Panc1 (cell line): ENCODE measurements around the gene ALDH18A1. TPM values are rescaled to one million over a fixed set of nuclear protein-coding genes. Genes with fewer than 3 reads are reported as not detected.

Source experiments
- ATAC-seq: fragments of 200-7000 bp; cut with Tn5 transposase; 2 replicates; pipeline ENCODE4 v1.9.1; 2020; ENCODE audit warnings: mild to moderate bottlenecking, moderate library complexity
- BruUV-seq: library from RNA; stranded (reverse); fragments of 400-500 nt; replicated peaks from 2 replicates; lab custom pipeline; 2021; lab: Mats Ljungman, UMichigan
- CTCF ChIA-PET: fragments of 300-600 bp; sonication (Branson Sonifier 250); formaldehyde crosslinking; loops from one replicate; lab custom pipeline; 2022; ENCODE audit warnings: antibody characterized with exemption; lab: Charles Lee
- POLR2A ChIA-PET: fragments of 300-600 bp; sonication (Branson Sonifier 250); formaldehyde crosslinking; loops from one replicate; lab custom pipeline; 2022; ENCODE audit warnings: antibody characterized with exemption; lab: Charles Lee
- DNase-seq: peaks from one replicate; pipeline ENCODE4 v3.0.0-alpha.2; 2010; ENCODE audit warnings: low read depth, low spot score
- H3K27ac ChIP-seq: 2 replicates; pipeline ENCODE4 v1.5.1; 2011; ENCODE audit warnings: mild to moderate bottlenecking, low read length, inconsistent platforms
- H3K27me3 ChIP-seq: fragments of 200-500 bp; sonication (Bioruptor generic); 2 replicates; pipeline ENCODE4 v1.6.0; 2014; ENCODE audit warnings: low read length, inconsistent platforms; ENCODE audit not compliant: control insufficient read depth, insufficient read depth
- H3K36me3 ChIP-seq: fragments of 200-500 bp; sonication (Bioruptor generic); 2 replicates; pipeline ENCODE4 v1.5.1; 2014; ENCODE audit warnings: inconsistent platforms, mild to moderate bottlenecking, low read length, moderate library complexity; ENCODE audit not compliant: control insufficient read depth, insufficient read depth
- H3K4me1 ChIP-seq: 2 replicates; pipeline ENCODE4 v1.5.1; 2011; ENCODE audit warnings: inconsistent platforms, mild to moderate bottlenecking, low read length, moderate library complexity; ENCODE audit not compliant: control insufficient read depth, insufficient read depth
- H3K4me3 ChIP-seq, 2 experiments: 2 replicates each; pipeline ENCODE4 v1.5.1; 2011 to 2012; ENCODE audit warnings: low read depth in 2 of 2, low read length in 2 of 2, mild to moderate bottlenecking in 2 of 2, inconsistent platforms in 1 of 2, moderate library complexity in 1 of 2
- H3K9me3 ChIP-seq: fragments of 200-500 bp; sonication (Bioruptor generic); 2 replicates; pipeline ENCODE4 v1.5.1; 2014; ENCODE audit warnings: low read depth, mild to moderate bottlenecking, inconsistent platforms, low read length, moderate library complexity; ENCODE audit not compliant: control insufficient read depth, insufficient read depth
- POLR2AphosphoS5 ChIP-seq: IDR thresholded peaks from 2 replicates; pipeline ENCODE4 v1.6.1; 2012; ENCODE audit warnings: mild to moderate bottlenecking, low read depth, low read length, moderate library complexity
- SIN3A ChIP-seq: IDR thresholded peaks from 2 replicates; pipeline ENCODE4 v1.6.1; 2012; ENCODE audit warnings: low read depth, mild to moderate bottlenecking, low read length, moderate library complexity, borderline replicate concordance; ENCODE audit not compliant: insufficient read depth
- TCF7L2 ChIP-seq: IDR thresholded peaks from 2 replicates; pipeline ENCODE4 v1.6.1; 2011; ENCODE audit warnings: mild to moderate bottlenecking, low read depth, low read length, inconsistent platforms
- in situ Hi-C: cut with HindIII; loops from 2 replicates; pipeline ENCODE4 v1.10.0; 2016; ENCODE audit warnings: low sequenced_read_pairs, low pct_unique_long_range_greater_than_20kb
- intact Hi-C: fragments of 100-400 bp; cut with micrococcal nuclease; formaldehyde crosslinking; loops from one replicate; pipeline ENCODE4 v1.10.0; 2022; ENCODE audit not compliant: unreplicated experiment
- total RNA-seq: library from RNA; stranded (reverse); gene quantifications from one replicate; pipeline ENCODE4 v1.2.1, GENCODE V29; 2021; ENCODE audit not compliant: unreplicated experiment
- TF ChIP-seq, protein P1 (sequence below), 2 experiments: IDR thresholded peaks; 2 replicates each; pipeline ENCODE4 v1.6.1; 2011 to 2012; ENCODE audit warnings: low read depth in 2 of 2, control low read depth in 1 of 2, low read length in 1 of 2, mild to moderate bottlenecking in 1 of 2, moderate library complexity in 1 of 2; ENCODE audit not compliant: insufficient read depth in 1 of 2
- TF ChIP-seq, protein P2 (sequence below): fragments of 450-650 bp; IDR thresholded peaks from 2 replicates; pipeline ENCODE4 v1.5.1; 2017; ENCODE audit warnings: mild to moderate bottlenecking

The ALDH18A1 gene
- total RNA-seq, 1 experiment from 2014 or later = 68.0 TPM

DNA sequence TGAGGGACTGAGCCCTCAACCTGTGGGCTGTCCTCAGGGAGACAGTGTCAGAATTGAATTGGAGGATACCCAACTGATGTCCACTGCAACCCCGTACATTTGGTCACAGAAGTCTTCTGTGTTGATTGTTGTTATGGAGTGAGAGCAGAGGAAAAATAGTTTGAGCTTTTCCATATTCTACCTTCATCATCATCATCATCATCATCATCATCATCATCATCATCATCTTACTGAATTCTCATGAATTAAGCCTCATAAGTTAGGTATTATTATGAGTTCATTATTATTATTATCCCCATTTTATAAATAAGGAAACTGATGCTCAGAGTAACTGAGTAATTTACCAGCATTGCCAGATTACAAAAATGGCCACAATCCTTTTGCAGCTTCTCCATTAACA, 8.4 kb downstream of the ALDH18A1 start:
- intact Hi-C loops = no loop called here

DNA sequence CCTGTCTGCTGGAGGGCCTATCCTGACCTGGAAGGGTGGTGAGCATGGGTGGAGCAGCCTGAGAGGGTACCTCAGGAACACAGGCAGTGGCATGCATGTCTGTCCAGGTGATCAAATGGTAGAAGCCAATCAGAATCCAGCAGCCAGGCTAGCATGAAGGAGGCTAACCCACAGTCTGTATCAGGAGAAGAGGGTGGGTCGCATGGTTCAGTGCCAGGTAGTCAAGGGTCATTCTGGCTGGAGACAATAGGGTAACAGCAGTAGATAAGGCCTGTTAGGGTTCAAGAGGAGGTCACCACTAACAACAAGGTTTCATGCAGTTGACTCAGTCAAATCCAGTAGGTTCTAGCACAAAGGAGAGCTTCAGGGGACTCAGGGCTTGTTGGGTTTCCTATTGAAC, 10.4 kb downstream of the ALDH18A1 start:
- Histone ChIP-seq H3K27ac (no peak overlapping the region), H3K4me3 (no peak overlapping the region), H3K9me3 (no peaks in the 10 kb centered on the region), H3K4me1 (no peaks in the 10 kb centered on the region), H3K27me3 (no peaks in the 10 kb centered on the region), H3K36me3 (peaks cover 2% of the 10 kb centered on the region; the same call in 1 of the 2 replicates)
- no peak for ATAC-seq
- intact Hi-C loops = no loop called here
- in situ Hi-C loops = no loop called here
- CTCF ChIA-PET = no interaction called here
- no TSS peak for BruUV-seq
- no peak for DNase-seq
- no peak for TF ChIP-seq TCF7L2
- TF ChIP-seq, protein P1, sequence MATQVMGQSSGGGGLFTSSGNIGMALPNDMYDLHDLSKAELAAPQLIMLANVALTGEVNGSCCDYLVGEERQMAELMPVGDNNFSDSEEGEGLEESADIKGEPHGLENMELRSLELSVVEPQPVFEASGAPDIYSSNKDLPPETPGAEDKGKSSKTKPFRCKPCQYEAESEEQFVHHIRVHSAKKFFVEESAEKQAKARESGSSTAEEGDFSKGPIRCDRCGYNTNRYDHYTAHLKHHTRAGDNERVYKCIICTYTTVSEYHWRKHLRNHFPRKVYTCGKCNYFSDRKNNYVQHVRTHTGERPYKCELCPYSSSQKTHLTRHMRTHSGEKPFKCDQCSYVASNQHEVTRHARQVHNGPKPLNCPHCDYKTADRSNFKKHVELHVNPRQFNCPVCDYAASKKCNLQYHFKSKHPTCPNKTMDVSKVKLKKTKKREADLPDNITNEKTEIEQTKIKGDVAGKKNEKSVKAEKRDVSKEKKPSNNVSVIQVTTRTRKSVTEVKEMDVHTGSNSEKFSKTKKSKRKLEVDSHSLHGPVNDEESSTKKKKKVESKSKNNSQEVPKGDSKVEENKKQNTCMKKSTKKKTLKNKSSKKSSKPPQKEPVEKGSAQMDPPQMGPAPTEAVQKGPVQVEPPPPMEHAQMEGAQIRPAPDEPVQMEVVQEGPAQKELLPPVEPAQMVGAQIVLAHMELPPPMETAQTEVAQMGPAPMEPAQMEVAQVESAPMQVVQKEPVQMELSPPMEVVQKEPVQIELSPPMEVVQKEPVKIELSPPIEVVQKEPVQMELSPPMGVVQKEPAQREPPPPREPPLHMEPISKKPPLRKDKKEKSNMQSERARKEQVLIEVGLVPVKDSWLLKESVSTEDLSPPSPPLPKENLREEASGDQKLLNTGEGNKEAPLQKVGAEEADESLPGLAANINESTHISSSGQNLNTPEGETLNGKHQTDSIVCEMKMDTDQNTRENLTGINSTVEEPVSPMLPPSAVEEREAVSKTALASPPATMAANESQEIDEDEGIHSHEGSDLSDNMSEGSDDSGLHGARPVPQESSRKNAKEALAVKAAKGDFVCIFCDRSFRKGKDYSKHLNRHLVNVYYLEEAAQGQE (IDR thresholded peaks at IDR 0.05; ENCODE audit: insufficient read depth in 1 of 2, low read depth in 2 of 2, low read length in 1 of 2) = no peak
- TF ChIP-seq, protein P2, sequence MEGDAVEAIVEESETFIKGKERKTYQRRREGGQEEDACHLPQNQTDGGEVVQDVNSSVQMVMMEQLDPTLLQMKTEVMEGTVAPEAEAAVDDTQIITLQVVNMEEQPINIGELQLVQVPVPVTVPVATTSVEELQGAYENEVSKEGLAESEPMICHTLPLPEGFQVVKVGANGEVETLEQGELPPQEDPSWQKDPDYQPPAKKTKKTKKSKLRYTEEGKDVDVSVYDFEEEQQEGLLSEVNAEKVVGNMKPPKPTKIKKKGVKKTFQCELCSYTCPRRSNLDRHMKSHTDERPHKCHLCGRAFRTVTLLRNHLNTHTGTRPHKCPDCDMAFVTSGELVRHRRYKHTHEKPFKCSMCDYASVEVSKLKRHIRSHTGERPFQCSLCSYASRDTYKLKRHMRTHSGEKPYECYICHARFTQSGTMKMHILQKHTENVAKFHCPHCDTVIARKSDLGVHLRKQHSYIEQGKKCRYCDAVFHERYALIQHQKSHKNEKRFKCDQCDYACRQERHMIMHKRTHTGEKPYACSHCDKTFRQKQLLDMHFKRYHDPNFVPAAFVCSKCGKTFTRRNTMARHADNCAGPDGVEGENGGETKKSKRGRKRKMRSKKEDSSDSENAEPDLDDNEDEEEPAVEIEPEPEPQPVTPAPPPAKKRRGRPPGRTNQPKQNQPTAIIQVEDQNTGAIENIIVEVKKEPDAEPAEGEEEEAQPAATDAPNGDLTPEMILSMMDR = no peak
- no peak for TF ChIP-seq SIN3A
- no peak for TF ChIP-seq POLR2AphosphoS5
- POLR2A ChIA-PET = no interaction called here

More for the DNA sequence above, 8.4 kb downstream of the ALDH18A1 start:
- no peak for DNase-seq
- ATAC-seq = no peak
- H3K27me3 ChIP-seq = no peaks in the 10 kb centered on the region
- no peak overlapping the region for H3K27ac ChIP-seq
- no peak overlapping the region for H3K4me3 ChIP-seq
- H3K4me1 ChIP-seq = no peaks in the 10 kb centered on the region
- ChIA-PET CTCF (no interaction called here), POLR2A (no interaction called here)
- TF ChIP-seq, protein P2 = no peak
- TF ChIP-seq, protein P1 (IDR thresholded peaks at IDR 0.05; ENCODE audit: insufficient read depth in 1 of 2, low read depth in 2 of 2, low read length in 1 of 2) = no peak
- no peak for TF ChIP-seq SIN3A
- TF ChIP-seq TCF7L2 = no peak
- TF ChIP-seq POLR2AphosphoS5 = no peak
- in situ Hi-C loops = no loop called here
- no TSS peak for BruUV-seq
- H3K9me3 ChIP-seq = peaks cover 3% of the 10 kb centered on the region; the same call in 1 of the 2 replicates
- no peaks in the 10 kb centered on the region; the same call in 1 of the 2 replicates for H3K36me3 ChIP-seq
